ENCODE results near the gene GLI3.

The GLI3 gene

DNA sequence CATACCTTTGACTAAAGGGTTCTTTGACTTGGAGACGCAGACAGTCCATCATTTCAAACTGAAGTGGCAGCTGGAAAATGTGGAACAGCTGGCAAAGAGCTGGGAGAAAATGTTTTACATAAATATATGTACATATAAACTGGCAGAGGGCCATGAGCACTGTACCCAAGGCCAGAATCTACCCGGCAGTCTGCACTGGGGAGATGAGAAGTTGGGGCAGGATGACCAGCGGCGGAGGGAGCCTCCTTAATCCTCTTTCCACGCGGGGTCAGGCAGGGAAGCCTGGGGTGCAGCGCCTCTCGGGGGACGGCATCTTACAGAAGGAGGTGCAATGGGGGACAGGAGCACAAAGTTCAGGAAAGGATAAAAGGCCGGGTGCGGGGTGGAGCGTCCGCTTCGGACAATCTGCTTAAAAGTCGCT is 1.3 kb downstream of the GLI3 start:
- no peak for DNase-seq

DNA sequence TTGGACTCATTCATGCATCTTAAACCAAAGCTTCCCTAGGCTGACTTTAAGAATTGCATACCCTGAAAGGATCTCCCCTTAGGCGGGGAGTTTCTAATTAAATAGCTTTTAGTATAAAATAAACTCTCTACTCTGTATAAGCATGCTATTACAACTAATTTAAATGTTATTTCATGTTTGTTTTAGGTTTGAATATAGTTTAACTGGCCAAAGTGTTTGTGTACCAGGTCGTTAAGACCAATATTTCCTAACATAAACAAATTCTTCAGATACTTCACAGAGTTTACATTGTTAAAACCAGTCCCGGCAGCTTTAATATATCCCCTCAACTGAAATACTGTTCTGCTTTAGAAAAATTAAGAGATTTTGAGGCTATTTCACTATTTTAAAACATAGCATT is 2.3 kb downstream of the GLI3 start:
- DNase-seq, result no peak

DNA sequence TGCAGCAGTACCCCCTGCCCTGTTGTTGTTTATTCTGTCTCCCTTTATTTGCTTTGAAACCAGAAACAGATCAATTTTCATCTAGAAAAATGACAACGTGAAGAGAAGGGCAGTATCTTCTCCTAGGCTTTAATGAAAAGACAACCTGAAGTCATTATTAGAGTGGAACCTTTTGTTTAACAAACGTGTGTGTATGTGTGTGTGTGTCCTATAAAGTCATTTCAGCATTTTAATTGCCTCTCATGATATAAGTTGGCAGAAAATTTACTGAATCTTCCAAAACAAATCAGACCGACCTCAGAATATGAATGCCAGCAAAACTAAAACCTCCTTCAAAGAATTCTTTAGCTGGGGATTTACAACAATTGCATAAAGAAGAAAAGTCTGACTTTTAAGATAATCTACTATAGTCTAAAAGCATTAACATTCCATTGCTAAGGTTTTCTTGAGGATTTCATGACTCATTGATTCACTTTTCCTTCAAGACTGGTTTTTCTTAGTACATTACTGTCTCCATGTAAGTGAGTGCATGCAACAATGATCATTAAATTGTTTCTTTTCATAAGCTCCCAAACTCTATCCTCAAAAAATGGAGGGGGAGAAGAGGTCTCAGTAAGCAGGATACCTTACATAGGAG is 3.2 kb downstream of the GLI3 start:
- no peak for DNase-seq

DNA sequence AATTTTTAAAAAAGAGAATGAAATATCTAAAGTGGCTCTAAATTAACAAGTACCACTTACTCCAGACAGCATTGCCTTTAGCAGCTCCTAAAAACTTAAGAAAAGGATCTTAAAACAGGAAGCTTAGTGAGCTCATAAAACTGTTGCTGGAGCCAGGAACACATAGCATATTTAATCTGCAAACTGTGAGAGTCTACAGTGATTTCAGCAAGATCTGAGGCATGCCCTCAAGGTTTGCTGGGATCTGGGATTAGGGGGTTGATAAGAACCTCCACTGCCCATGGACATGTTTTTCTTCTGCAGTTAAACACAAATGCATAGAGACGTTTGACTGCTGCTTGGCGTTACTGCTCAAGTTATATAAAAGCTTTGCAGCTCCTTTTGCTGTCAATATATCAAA is 3.8 kb downstream of the GLI3 start:
- DNase-seq, result no peak

DNA sequence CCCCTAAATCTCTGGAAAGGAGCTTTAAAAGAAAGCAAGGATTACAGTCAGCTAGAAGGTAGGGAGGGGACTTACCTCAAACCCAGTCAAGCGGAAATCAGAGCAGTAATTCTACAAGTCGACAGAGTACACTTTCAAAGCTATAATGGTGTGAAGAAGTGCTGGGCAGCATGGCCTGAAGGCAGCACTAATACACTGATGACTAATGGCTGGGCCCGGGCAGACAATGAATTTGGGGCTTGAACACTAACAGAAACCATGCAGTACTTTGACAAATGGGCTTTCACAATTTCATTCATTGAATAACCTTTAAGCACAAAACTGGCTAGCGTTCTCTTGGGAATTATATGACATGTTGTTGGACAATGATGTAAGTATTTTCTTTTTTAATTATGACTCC is 4.7 kb downstream of the GLI3 start:
- no peak for DNase-seq

DNA sequence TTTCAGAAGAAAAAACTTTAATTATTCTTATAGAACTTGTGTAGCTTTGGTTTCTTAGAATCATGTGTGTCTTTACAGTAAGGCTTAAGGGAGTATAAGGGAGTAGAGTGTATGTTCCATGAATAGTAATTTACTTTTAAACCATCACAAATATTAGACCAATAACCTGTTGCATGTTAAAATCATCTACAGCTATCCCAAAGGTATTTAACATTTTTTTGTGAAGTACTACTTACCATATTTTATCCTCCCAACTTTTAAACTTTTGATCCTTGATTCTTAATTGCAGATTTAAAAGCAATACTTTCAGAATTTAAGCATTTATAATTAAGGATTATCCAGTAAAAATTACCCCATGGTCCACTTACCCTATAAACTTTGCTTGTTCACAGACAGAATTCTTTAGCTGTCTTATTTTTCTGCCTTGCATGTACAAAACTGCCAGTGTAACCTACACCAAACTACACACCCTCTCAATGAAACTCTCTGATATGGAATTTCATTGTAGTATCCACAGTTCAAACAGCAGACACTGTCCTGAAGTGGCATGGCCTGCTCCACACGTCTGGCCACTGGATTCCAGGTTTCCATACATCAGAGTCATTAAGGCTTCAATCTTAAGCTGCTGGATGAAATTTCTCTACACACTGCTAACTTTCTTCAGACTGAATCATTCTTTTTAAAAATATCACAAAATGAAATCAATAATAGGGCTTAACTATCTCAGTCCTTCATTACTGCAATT is 5.8 kb downstream of the GLI3 start:
- no peak for DNase-seq

DNA sequence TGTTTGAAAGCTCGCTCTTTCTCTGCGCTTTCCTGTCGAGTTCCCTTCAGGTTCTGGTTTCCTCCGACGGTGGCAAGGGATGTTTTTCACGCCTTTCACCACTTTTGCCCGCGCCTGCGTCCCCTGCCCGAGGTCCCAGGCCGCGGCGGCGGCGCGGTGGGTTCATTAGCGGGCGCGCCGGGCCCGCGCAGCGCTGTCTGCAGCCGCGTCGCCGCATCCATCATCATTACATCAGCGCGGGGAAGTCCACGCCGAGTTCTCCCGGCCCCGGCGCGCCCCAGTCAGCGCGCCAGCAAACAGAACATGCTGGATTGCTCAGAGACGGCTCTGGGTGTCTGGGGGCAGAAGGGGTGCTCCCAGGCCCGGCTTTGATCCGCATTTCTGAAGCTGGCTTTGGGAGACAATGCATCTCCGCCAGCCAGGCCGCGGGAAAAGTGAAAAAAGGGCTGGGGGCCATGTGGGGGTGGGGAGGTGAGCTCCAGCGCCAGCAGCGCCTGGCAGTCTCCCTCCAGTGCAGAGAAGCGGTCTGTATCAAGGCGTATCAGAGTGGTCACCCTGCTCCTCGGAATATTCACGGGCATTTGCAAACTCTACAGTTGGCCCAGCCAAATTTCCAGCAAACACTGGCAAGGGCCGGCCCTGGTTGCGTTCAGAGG is 8.9 kb downstream of the GLI3 start:
- DNase-seq, result no peak

DNA sequence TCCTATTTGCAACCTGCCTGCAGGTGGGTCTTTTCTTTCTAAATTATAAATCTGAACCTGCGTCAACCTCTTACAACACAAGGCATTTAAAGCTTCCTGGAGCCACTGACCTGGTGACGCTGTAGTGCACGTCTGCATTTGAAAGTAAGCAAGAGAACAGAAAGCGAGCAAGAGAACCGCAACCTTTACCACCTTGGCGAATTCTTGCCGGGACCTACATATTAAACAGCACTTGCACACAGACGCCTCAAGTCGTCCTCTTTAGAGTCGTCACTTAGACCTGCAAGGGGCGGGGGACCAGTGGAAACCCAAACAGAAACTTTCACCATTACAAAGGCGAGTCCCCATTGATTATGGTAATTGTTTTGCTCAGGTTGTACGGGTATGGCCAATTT is 9.5 kb downstream of the GLI3 start:
- DNase-seq, result no peak

DNA sequence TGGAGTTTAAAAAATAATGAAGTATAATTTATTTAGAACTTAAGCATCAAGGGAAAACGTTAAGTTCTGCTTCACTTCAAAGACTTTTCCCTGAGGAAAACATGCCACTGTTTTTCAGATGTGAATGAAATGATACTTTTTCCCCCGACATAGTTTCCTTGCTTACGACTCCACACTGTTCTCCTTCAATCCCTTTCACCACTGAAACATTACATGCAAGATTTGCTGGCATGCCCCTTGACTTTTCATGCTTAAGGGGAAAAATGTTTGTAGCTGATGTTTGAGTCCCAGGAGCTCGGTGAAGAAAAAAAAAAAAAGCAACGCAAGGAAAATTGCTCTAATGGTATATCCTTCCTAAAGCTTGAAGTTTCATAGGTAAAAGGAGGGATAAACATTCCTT is 10.0 kb downstream of the GLI3 start:
- DNase-seq, result no peak

DNA sequence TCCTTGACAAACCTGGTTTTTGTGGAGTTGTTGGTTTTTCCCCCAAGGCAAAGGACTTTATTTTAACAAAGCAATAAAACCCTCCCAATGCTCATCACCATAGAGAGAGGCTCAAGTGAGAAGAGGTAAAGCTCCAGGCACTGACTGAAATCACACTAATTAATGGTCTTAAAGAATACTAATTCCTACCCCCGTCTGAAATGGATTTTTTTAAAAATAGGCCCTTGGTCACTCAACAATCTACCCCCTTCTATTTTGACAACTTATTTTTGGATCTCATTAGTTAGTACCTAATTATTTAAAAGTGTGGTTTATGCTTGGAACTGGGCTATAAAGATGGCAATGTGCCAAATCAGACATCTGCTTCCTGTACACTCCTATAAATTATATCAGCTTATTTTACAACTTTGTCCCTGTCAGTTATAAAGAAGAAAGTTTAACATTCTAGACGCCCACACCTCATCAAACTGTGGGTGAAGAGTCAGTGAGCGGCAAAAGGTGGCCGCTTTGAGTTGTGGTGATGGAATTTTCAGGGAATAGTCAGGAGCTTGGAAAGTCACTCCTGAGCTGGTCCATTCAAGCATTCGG is 10.6 kb downstream of the GLI3 start:
- DNase-seq, result no peak

DNA sequence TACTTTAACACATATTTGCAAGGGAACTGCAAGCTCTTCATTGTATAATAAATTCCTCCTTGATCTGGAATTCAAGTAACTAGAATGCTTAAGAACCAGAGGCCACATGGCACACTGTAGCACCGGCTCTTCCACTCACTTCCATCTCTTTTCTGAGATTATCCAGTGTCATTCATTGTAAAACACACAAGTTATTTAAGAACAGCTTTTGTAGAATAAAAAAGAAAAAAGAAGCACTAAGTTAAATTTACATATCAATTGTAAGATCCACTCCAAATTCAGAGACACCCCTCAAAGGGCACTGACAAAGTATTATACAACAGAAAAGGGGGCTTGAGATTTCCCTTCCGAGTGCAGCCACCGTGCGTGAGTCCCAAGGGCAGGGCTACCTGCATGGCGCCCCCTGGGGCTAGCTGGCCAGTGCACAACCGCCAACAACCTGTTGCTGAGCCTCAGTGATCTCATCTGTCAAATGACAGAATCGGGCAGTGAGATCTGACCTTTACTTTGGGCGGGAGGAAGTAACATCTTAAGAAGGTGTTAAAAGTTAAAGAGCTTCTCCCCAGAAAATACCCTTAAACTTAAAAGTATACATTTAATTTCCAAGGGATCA is 12.5 kb downstream of the GLI3 start:
- no peak for DNase-seq

DNA sequence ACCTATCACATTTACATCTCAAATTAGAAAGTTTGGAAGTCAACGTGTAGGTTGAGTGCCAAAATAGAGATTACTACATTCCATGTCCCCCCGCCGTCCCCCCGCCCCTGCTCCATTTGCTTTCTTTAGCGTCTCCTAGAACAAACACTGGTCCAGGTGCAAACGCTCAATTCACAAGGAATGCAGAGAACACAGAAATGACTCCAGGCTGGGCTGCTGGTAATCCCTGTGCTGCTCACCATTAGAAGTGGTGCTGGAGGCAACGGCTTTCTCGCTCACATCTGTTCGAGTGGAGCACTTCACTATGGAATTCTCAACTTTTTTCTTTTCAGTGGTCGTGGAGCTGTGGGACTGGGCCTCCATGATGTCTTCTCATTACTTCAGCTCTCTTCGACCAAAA is 14.1 kb downstream of the GLI3 start:
- DNase-seq, result no peak

DNA sequence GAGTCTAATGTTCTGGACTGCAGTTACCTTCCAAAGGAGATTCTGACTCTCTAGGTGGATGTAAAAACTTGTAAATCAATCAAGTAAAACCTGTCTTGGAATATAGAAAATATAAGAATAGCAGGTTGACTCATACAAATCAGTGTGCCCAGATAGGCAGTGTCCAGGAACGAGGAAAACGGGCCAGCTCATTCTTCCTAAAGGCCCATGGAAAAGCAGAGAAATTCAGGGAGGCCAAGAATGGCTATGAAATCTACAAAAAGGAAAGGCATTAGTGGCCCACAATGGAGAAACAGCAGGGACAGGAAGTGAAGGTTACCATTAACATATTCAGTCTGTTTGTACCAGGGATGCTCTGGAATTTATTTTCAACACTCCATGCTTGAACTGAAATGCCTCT is 14.9 kb downstream of the GLI3 start:
- no peak for DNase-seq

DNA sequence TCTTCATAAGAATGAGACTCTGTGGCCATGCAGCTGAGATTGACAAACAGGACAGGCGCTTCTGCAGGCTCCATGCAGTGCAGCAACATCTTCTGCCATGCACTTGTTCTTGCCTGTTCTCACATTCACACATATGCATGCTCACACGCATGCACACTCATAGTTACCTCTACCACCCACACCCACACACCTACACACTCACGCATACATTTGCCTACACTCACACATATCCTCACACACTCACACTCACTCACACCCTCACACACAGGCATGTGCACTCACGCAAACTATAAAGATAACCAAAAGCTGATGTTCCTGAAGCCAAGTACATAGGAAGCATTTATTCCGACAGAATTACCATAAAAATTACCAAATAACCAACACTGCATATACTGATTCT is 15.7 kb downstream of the GLI3 start:
- DNase-seq, result no peak

DNA sequence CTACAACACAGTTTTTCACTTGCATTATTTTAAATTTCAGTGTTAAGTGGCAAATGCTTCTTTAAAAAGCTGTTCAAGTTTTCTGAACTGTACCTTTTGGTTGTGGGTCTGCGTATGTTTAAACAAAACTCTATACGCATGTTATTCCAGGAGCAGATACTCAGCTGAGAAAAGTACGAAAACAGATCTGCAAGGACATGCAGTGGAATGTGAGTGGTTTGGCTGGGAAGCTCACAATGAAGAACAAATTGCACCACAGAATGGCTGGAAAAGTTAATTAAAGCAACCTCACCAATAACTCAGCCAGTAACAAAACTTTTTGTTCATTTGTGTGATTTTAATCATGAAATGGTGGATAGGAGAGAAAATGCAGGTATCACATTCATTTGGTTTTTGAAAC is 17.6 kb downstream of the GLI3 start:
- no peak for DNase-seq

DNA sequence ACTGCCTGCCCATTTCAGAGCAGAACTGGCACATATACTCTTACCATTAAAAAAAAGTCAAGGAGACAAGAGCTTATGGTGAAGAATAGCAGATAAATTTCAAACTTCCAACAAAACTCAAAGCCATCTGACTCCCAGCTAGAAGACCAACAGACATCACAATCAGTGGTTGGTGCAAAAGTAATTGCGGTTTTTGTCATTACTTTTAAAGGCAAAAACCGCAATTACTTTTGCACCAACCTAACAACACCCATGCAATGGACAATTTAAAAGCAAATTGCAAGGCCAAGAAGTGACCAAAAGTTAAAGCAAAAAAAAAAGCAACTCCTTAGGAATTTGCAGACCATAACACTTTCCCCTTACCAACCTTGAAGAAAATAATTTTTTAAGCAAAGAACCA is 18.8 kb downstream of the GLI3 start:
- DNase-seq, result no peak

DNA sequence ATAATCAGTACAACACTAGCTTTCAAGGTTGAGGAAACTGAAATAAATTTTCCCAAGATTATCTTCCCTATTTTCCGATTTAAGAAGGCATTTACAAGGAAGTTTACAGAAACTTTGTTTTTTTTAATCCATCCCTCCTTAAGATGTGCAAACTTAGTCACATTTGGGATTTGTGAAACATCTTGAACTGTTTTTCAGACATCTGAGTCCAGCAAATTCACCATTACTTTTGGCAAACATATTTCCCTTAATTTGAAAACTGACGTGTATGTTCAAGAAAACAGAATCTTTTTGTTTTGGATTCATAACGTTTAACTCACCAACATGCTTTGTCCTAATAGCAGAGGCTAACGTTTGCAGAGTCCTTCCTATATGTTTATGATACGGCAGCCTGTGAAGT is 19.5 kb downstream of the GLI3 start:
- no peak for DNase-seq

DNA sequence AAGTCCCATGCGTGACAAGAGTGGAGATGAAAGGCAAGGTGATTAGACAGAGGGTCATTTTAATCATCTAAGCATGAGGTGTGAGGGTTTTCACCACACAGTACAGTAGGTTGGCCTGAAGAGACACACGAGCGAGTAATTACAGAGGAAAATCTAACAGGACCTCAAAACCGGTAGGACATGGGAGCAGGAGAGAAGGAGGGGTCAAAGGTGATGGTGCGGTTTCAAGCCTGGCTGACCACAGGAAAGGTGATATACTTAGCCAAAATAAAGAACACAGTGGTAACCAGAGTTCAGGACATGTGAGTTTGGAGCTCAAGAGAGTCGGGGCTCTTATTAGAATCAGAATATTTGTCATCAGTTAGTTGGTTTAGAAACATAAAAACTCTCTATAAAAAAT is 20.0 kb downstream of the GLI3 start:
- no peak for DNase-seq

DNA sequence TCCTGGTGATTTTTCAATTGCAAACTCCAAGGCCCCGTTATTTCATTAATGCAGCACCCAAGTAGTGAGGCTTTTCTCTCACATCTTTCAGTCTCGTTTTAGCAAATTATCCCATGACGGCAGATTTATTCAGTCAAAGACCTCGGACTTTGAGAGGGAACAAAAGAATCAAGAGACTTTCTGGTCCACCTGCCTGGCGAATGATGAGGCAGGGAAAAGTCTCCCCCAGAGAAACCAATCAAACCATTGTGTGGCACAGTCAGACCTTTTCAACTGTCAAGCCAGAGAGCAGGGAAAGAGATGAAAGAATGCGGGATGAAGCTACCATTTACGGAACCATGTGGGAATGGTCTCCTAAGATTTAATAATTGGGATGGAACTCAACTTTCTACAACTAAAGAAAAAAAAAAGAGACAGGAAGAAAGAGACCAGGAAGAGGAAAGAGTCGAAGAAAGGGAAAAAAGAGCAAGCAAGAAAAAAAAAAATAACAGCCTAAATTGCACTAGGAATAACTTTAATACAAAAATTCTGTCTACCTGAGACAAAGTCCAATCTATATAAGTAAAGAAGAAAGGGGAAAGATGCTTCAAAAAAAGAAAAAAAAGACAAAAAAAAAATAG is 22.8 kb downstream of the GLI3 start:
- DNase-seq, result no peak

DNA sequence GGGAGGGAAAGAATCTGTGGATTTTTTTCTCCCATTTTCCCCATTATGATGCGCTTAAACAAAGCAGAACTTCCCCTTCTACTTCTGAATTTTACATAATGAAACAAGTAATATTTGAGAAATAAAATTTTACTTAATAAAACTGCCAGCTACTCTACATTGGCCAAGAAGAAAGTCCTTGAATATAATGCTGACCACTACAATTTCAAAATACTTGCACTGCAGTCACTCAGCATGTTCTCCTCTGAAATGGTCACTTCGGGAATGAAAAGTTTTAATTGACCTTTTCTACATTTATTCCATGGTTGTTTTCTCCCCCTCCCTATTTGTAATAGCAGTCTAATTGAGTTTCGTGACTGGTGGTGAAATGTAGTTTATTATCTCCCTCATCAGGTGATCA is 23.9 kb downstream of the GLI3 start:
- DNase-seq, result no peak

DNA sequence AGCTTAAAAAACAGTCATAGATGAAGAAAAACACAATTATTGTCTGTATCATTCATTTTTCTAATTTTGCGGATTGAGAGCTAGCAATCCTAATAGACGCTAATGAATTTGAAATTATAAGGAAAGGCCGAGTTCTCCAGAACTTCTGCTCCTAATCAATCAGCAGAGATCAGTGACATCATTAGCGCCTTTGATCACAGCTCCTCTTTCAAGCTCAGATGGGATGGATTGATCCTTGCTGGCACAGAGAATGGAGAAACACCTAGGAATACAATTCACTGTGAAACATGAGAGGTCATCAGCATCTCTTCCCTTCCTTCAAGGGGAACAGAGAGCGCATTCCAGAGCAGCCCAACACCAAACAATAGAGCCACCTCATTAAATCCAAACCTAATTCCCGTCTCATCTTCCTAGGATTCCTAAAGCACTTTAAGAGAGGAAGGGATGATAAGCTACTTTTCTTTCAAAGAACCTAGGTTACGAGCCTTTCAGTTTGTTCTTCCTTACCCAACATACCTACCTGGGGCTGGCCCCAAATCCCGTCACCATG is 24.4 kb downstream of the GLI3 start:
- DNase-seq, result no peak

DNA sequence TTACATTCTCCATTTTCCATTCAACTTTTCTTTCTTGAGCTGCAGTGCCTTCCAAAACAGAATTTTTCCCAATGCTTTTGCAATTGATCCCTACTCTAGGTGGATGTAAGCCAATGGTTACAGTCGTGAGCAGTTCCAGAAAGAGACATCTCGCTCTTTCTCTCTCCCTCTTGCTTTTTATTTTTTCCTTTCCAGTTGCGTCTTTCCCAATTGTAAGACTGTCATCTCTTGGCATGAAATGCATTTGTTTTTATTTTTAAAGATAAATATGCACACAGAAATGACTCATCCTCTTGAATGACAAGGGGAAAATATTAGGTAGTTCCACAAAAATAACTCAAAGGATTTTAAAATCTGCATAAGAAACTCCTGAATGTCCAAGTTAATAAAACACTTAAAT is 25.1 kb downstream of the GLI3 start:
- DNase-seq, result no peak

DNA sequence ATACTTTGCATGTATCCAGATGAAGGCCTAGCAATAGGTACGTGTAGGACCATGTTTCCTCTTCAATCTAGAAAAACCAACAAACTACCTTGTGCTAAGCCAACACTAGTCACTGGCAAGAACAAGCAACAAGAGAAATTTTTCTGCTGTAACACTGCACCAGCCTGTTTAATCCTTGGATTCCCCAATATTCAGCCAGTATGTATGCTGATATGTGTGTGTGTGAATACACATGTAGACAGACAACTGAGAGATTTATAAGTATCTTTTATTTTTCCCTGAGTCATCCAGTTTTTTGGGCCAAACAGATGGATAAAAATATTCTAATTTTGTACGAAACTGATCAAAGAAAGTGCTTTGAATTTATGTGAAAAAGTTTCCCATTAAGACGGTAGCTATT is 26.2 kb downstream of the GLI3 start:
- DNase-seq, result no peak
